HG03571 (cell line): Measurements from ENCODE around the gene SQOR.
"Not testable (repeated sequence)": the region's sequence is repeated elsewhere in the genome, so short reads cannot be mapped to it uniquely, and the experiment has no call there.

Experiments
- ATAC-seq: cut with Tn5 transposase; IDR thresholded peaks from one replicate; pipeline ENCODE4 v1.9.1; 2021; ENCODE audit not compliant: unreplicated experiment

Gene SQOR

DNA sequence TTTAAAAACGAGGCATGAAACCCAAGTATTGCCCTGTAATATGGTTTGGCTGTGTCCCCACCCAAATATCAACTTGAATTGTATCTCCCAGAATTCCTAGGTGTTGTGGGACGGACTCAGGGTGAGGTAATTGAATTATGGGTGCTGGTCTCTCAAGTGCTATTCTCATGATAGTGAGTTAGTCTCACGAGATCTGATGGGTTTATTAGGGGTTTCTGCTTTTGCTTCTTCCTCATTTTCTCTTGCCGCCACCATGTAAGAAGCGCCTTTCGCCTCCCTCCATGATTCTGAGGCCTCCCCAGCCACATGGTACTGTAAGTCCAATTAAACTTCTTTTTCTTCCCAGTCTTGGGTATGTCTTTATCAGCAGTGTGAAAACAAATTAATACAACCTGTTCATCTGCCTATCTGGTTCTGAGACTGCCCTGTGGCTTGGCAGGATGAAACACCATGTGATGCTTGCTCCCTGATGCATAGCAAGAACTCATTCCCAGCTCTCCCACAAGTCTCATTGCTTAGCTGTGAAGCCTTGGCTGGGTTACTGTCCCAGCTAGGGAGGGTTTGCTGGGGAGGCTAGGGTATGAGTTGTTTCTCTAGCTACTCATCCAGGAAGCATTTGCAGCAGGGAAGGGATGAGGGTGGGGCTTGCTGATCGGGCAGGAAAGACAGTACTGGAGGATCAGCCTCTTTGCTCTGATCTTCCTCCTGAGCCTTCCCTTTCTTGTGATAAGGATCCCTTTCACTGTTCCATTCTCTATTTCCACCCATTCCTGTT lies 3.7 kb upstream of the SQOR start:
- ATAC-seq, result no peak

DNA sequence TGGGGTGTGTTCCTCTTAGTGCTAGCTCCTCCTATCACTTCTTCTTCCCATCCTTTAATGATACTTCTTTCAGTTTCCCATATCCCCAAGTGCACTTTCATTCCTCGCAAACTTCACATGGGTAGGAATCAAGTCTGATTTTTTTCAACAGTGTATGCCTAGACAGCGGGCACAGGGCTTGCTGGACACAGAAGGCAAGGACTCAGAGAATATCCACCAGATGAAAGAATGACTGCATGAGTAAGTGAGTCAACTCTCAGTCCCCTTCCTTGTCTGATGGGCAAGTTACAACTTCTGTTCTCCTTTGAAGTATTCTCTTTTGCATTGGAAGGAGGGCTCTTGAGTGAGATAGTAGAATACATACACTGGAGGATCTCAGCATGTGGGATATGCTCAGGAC lies 3.1 kb upstream of the SQOR start:
- ATAC-seq, result no peak

DNA sequence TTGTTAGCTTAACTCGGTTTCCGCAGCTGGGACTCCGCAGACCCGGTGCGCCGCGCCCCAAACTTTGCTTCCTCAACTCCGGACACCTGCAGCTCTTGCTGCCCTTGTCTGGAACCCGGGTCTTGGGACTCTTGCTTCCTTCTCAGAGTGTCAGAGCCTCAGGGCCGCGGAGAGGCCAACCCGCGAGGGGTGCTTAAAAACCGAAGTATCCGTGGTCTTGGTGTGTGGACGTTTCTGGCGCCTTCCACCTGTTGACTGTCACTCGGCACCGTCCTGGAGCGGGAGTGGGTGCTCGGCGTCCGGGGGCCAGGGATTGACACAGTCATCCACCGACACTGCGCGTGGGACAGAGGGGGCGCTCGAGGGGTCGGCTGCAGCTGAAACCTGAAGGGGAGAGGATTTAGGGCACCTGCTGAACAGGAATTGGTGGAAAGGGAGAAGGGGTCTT lies 386 bp downstream of the SQOR start:
- ATAC-seq, result peak; percentile 43

GRCh38 chr15:45635763-45636292 lies 999 bp downstream of the SQOR start:
- ATAC-seq, result no peak

DNA sequence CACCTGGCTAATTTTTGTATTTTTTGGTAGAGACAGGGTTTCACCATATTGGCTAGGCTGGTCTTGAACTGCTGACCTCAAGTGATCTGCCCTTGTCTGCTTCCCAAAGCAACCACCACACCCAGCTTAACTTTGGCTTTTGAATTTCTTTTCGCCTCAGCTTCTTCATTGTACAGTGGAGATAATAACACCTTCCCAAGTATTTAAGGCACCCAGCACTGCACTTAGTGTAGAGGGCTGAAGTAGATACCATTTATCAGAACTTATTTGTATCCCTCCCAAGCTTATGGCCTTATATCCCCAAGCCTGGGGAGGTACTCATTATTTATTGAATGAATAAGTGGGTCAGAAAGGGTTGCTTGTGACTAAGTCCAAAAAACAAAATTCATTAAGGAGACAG lies 2.3 kb downstream of the SQOR start:
- no peak for ATAC-seq

GRCh38 chr15:45637552-45638033 lies 2.8 kb downstream of the SQOR start:
- peak; percentile 40 for ATAC-seq

DNA sequence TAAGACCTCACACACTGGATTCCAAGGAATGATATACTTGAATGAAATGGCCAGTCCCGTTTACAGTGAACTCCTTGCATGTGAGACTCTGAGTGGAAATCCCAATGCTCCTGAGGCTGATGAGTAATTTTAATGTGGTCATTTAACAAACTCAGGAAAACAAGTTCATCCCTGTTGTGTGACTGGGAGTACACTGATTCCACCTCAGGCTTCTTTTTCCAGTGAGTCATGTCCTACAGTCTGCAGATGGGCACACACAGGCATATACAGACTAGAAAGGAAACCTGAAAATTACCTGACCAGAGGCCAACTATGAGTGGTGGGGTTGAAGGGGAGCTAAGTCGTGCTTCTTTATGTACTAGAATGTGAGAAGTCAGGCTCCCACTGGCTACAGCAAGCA lies 5.8 kb downstream of the SQOR start:
- no peak for ATAC-seq

DNA sequence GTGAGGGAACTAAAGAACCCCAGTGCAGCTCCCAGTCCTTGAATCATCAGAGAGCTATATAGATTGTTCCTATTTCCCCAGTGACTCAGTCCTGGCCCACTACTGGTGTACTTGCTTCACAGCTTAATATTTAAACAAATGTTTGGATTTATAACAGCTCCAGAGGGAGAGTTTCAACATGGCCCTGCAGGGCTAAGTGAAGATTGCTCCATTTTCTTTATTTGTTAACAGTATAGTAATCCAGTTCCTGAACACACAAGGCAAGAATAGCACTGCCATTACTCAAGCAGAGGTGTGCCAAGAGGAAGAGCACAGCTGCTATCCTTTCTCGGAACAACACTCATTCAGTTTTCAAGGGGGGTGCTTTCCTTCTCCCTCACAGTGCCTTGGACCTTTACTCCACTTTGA lies 6.5 kb downstream of the SQOR start:
- no peak for ATAC-seq

GRCh38 chr15:45641999-45642932 lies 7.4 kb downstream of the SQOR start:
- ATAC-seq, result no peak

DNA sequence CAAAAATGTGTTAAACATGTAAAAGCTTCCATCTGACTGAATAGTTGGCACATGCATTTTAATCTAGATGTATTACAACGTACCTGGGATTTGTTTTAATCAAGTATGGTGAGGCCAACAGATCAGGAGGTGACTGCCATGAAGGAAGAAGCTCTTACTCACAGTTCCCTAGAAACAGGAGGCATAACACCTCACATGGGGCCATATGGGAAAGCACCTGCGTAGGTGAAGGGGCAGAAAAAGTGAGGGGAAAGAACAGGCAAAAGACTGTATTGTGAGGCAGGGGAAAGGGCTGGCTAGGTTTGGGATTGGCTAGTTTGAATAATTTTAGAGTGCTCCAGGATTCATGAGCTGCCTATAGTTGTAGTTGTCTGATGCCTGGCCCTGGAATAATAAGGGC lies 9.6 kb downstream of the SQOR start:
- no peak for ATAC-seq

DNA sequence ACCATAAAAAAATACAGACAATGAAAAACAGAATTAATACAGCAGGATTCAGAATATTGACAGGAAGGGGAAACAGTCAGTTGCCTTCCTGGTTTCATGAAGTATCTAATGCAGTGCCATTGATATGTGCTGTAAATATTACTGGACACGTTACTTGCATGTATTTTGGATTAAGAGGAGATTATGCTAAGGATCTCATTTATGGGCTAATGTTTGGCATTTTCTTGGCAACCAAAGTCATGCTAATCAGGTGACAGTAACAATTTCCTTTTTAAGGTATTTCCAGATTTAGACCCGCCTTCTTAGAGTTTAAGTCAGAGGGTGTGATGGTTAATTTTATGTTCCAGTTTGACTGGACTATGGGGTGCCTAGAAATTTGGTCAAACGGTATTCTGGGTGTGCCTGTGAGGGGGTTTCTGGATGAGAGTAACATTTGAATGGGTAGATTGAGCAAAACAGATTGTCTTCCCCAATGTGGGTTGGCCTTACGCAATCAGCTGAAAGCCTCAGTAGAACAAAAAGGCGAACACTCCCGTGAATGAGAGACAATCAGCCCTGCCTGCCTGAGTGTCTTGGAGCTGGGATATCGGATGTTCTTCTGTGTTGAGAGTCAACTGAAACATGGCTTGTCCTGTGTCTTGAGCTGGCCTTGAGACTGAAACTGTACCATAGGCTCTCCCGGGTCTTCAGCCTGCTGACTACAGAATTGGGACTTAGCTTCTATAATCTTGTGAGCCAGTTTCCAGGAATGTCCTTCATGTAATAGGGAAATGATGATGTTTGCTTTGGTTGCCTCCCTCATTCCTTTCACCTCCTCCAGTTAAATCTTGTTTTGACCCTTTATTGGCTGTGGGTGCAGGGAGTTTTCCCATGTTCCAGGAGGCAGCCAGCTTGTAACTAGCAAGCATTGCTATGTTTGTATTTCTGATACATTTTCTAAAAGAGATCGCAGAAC lies 10.5 kb downstream of the SQOR start:
- ATAC-seq, result no peak

DNA sequence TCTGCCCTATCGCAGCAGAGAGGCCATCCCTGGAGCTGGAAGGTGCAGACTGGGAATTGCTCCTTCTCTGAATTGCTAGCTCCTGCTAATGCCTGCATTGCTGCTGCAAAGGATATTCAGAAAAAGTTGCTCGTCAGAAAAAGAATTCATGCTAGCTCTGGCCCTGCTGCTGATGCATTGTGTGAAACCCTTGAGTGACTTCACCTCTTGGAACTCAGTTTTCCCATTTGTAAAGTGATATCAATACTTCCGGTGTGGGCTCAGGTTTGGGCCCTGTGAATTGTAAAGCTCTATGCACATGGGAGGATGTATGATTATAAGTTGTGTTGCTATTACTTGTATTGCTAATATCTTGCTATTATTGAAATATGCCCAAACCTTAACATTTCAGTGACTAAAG lies 11.4 kb downstream of the SQOR start:
- no peak for ATAC-seq

DNA sequence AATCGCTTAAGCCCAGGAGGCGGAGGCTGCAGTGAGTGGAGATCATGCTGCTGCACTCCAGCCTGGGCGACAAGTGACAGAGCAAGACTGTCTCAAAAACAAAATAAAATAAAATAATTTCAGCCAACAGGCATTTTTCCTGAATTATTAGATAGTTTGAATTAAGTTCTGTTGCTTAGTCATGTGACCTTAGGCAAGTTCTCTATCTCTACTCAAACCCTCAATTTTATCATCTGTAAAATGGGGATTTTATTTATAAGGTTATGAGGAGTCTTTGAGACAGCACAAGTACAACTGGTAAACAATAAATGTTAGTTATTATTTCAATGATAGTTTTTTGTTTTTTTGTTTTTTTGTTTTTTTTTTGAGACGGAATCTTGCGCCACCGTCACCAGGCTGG lies 13.0 kb downstream of the SQOR start:
- ATAC-seq, result no peak

DNA sequence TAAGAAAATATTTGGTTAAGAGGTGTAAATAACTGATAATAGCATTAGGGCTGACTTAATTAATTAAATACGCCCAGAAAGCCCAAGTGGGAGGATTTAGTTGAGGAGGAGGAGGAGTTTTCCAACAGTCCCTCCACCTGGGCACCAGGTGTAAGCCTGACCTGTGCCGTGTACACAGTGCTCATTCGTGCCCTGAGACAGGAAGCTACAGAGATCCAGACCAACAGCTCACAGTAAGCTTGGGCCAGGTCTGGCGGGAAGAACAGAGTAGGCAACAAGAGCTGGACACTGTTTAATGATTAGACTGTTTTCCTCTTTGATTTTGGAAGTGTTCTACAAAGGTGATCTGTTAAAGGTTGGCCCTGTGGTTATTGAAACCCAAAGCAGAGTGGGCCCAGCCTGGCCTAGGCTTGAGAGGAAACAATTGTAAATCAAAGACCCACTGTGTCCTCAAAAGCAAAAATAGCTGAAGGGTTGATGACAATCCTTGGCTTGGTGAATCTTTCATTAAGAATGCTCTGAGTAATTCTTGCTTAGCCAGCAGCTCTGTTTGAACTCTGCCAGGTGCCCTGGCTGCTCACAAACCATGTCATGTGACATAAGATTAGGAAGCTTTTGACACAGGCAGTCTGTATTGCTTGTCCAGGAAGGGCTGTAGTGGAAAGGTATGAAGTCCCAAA lies 13.8 kb downstream of the SQOR start:
- ATAC-seq, result no peak

- ATAC-seq, result not testable (repeated sequence)
Measured at GRCh38 chr15:45650007-45650406, 15.2 kb downstream of the SQOR start.

- no peak for ATAC-seq
Measured at GRCh38 chr15:45650889-45651525, 16.2 kb downstream of the SQOR start.

DNA sequence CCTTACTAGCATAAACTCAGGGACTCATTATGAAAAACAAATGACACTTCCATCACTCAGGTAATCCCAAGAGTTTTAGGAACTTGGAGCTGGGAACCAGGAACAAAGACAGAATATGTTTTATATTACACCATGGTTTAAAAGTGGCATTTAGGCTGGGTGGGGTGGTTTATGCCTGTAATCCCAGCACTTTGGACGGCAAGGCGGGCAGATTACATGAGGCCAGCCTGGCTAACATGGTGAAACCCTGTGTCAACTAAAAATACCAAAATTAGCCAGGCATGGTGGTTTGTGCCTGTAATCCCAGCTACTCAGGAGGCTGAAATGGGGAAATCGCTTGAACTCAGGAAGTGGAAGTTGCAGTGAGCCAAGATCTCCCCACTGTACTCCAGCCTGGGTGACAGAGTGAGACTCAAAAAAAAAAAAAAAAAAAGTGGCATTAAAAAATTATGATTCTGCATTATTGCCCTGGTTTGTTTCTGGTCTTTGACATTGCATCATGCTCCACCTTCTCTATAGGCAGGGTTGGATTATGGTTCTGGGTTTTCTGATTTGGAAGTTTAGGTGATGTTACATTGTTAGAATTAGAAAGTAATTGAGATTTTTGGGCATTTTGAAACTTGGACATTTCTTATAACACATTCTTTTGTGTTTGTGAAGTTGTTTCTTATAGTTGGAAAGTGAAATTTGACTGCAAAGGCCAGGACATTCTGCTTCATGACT lies 19.0 kb downstream of the SQOR start:
- no peak for ATAC-seq

- no peak for ATAC-seq
Measured at GRCh38 chr15:45654749-45655148, 19.9 kb downstream of the SQOR start.

DNA sequence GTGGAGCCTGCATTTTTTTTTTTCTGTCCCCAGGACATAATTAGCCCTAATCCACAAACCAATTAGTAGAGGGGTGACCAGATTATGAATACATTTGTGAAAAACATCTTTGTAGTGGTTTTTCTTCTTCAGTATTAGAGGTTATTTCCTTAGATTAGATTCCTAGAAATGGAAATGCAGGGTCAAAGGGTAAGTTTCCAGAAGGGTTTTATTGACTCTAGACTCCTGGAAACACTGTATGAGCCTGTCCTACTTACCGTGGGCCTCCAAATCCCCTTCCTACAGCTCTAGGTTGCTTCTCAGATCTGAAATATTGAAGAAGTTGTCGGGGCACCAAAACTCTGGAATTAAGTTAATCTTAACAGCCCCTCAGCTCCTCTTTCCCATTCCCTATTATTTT lies 22.4 kb downstream of the SQOR start:
- ATAC-seq, result no peak
